Astrocyte (in vitro differentiated cells and primary cell): ENCODE data around the gene PLAC1.

Experiments
- EZH2 ChIP-seq: IDR thresholded peaks from 2 replicates; pipeline ENCODE4 v1.6.1; 2012; ENCODE audit warnings: mild to moderate bottlenecking, low read length, inconsistent platforms; ENCODE audit not compliant: insufficient read depth
- TF ChIP-seq, protein P1 (sequence below): IDR thresholded peaks from 2 replicates; pipeline ENCODE4 v1.5.1; 2011; ENCODE audit warnings: low read depth, mild to moderate bottlenecking, inconsistent platforms, low read length, moderate library complexity; ENCODE audit not compliant: insufficient read depth

DNA sequence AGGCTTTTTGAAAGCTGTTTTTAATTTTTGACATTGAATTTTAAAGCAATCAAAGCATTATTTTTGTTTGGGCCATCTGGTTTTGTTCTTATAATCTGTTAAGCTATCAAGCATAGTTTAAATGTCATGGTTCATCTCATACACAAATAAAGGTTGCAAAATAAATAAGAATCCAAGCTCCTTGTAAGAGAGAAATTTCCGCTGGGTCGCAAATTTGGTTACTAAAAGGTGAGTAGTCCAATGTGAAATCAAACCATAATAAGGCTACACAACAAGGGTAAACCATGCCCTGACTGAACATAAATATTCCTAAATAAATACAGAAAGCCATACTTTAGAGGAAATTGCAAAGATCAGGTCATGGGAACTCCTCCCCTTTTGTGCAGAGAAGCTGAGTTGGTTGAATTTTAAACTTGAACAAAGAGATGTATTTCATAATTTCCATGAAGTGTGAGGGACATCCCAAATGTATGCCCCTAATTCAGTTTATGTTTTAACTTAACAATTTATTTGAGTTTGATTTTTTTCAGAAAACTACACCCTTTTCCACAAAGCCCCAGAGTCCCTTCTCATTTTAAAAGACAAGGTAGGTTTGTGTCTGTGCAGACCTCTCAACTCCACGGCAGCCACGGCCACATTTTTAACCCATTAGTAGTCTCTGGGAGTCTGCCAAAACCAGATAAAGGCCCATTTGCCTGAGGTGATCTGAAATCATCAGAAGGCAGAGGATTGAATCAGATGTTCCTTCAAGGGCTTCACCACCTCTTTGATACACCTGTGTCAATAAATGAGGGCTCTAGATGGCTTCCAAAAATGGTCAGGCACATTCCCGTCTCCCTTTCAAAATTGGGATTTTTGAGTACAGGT, 85.2 kb downstream of the PLAC1 start:
- TF ChIP-seq, protein P1, sequence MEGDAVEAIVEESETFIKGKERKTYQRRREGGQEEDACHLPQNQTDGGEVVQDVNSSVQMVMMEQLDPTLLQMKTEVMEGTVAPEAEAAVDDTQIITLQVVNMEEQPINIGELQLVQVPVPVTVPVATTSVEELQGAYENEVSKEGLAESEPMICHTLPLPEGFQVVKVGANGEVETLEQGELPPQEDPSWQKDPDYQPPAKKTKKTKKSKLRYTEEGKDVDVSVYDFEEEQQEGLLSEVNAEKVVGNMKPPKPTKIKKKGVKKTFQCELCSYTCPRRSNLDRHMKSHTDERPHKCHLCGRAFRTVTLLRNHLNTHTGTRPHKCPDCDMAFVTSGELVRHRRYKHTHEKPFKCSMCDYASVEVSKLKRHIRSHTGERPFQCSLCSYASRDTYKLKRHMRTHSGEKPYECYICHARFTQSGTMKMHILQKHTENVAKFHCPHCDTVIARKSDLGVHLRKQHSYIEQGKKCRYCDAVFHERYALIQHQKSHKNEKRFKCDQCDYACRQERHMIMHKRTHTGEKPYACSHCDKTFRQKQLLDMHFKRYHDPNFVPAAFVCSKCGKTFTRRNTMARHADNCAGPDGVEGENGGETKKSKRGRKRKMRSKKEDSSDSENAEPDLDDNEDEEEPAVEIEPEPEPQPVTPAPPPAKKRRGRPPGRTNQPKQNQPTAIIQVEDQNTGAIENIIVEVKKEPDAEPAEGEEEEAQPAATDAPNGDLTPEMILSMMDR: no peak
- no peak for TF ChIP-seq EZH2
